GM21526 (cell line): Measurements from ENCODE around the gene PDXDC1.
"Not testable (repeated sequence)": the region's sequence is repeated elsewhere in the genome, so short reads cannot be mapped to it uniquely, and the experiment has no call there.

Experiments
- ATAC-seq: cut with Tn5 transposase; IDR thresholded peaks from one replicate; pipeline ENCODE4 v1.9.1; 2021; ENCODE audit warnings: moderate library complexity; ENCODE audit not compliant: unreplicated experiment, low FRiP score

The PDXDC1 gene

GRCh38 chr16:15057681-15058417 is 83.0 kb downstream of the PDXDC1 start:
- ATAC-seq, result no peak

- no peak for ATAC-seq
Observed at GRCh38 chr16:15059324-15059723, 84.5 kb downstream of the PDXDC1 start.

DNA sequence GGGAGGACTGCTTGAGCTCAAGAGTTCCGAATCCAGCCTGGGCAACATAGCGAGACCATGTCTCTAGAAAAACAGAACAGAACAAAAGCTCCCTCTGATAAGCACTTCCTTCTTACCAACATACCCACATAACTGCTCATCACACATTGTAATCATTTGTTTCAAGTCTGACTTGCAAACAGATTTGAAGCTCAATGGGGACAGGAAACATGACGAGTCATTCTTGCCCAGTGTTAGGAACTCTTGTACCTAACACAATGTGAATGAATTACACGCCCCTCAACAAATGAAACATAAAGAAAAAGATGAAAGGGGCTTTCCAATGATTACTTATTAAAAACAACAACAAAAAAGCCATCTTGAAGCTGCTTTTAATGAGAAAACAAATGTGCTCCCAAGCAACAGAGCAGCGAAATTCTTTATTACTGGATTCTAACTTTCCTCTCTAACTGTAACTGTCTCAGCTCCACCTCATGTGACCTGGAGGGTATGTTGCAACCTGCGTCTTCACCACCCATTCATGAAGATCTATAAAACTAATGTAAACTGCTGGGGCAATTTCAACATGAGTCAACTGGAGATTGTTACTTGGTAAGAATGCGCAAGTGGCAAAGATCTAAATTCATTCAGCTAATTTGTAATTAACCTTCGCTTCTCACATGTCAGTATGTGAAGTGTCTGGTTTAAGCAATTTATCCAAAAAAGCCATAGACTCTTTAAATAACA is 87.4 kb downstream of the PDXDC1 start:
- ATAC-seq, result not testable (repeated sequence)

DNA sequence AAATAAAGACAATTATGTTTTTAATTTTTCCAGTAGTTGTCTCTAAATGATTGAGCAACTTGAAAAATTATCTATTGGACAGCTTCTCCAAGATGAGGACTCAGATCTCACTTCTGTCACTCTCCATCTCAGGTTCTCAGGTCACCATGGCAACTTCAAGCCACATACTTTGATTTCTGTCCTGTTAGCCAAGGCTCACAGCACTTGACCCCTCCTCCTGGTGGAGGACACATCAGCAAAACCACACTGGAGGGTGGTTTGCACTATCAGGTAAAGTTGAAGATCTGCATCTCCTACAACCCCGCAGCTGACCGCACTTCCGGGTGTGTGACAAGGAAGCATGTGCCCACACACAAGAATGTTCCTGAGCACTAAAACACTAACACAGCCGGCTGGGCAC is 91.1 kb downstream of the PDXDC1 start:
- not testable (repeated sequence) for ATAC-seq

- ATAC-seq, result not testable (repeated sequence)
Observed at GRCh38 chr16:15066690-15067089, 91.9 kb downstream of the PDXDC1 start.

DNA sequence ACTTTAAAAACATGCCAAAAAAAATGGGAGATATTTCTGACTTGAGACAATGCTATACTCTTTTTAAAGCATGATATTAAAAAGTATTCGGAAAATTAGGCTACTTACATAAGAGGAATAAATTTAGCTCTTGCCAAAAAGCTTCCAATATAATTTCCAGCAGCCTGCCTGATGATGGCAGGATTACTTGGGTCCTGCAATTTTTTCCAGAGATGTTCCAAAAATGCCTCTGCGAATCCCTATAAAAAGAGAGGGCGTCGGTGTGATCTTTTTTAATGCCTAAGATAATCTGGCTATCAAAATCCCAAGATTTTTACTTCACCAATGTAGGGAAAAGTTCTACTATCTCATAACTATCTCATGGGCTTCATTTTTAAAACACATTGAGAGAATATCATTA is 96.2 kb downstream of the PDXDC1 start:
- not testable (repeated sequence) for ATAC-seq

DNA sequence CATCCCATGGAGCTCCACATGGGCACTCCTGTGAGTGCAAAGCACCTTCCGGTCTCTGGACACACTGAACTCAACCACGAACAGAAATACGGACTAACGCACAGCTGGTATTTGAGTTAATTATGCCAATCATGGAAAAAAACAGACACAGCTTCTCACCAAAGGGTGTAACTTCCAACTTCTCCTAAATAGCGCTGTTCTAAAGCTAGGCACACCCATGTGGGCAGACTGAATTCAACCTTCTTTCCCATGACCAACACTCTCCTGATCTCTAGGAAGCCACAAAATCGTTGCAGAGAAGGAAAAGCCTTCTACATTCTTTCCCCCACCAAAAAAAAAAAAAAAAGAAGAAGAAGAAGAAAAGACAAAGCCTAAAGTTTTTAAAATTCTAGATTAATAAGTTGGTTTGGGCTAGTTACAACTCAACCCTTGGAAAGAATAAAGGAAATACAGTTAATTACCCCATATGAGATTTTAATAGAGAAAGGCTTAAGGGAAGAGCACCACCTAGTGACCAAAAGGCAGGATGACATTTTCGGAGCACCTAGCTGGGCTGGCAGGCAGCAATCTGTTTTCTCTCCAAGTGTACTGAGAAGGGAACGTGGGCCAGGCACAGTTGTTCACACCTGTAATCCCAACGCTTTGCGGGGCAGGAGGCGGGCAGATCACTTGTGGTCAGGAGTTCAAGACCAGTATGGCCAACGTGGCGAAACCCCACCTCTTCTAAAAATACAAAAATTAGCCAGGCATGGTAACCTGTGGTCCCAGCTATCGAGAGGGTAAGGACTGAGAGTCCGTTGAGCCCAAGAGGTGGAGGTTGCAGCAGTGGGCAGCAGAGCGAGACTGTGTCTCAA is 97.3 kb downstream of the PDXDC1 start:
- not testable (repeated sequence) for ATAC-seq

GRCh38 chr16:15073101-15073500 is 98.3 kb downstream of the PDXDC1 start:
- ATAC-seq, result no peak

DNA sequence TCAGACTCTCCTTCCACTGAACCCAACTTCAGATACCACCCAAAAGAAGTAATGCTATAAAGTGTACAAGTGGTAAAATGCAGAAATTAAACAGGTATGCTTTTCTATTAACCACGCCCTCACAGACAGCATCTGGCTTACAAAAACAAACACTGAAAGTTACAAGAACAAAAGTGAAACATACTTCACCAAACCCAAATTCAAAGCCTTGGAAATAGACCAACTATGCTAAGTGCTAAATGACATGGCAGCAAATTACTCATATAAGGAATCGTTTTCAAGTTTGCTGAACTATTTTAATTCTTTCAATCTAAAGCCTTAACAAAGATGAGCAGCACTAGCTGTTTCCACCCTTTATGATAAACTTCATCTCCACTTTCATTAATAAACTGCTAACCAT is 101.3 kb downstream of the PDXDC1 start:
- not testable (repeated sequence) for ATAC-seq

- not testable (repeated sequence) for ATAC-seq
Observed at GRCh38 chr16:15080883-15081282, 106.1 kb downstream of the PDXDC1 start.

- not testable (repeated sequence) for ATAC-seq
Observed at GRCh38 chr16:15082788-15083187, 108.0 kb downstream of the PDXDC1 start.

DNA sequence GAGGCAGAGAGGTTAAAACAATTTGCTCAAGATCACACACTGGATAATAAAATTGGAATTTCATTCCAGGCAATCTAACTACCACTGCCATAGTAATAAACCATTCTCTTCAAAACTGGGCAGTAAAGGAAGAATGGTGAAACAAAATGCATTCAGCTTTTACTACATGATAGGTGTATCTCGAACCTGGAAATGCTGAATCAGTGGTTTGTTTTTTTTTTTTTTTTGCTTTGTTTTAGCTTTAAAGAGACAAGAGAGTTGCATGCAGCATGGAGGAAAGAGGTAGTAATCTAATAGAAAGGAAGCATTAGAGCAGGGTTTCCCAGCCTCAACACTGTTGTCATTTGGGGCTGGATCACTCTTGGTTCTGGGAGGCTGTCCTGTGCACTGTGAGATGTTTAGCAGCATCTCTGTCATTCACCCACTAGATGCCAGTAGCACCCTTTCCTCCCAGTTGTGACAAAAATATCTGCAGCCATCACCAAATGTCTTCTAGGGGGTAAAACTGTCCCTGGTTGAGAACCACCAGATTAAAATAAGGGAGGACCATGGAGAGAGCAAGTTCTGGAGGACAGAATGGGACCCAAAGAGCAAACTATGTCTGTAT is 115.9 kb downstream of the PDXDC1 start:
- not testable (repeated sequence) for ATAC-seq

- not testable (repeated sequence) for ATAC-seq
Observed at GRCh38 chr16:15093571-15093954, 118.7 kb downstream of the PDXDC1 start.

- ATAC-seq, result peak; percentile 93
Observed at GRCh38 chr16:15093955-15094827, 119.4 kb downstream of the PDXDC1 start, which contains the start of gene RRN3. Gene RRN3, minus strand, starts transcription at chr16:15094272. Its CDS starts 39 bp downstream, at chr16:15094233.

DNA sequence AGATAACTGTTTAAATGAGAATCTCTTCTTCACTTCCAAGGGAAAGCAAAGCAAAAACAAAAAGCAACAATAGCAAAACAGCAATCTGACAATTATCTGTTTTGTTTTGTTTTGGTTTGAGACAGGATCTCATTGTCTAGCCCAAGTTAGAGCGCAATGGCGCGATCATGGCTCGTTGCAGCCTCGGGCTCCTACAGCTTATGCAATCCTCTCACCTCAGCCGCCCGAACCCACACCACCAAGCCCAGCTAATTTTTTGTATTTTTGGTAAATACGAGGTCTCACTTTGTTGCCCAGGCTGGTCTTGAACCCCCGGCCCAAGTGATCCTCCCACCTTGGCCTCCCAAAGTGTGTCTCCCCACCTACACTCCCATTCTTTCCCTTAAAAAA is 121.8 kb downstream of the PDXDC1 start:
- ATAC-seq, result not testable (repeated sequence)

DNA sequence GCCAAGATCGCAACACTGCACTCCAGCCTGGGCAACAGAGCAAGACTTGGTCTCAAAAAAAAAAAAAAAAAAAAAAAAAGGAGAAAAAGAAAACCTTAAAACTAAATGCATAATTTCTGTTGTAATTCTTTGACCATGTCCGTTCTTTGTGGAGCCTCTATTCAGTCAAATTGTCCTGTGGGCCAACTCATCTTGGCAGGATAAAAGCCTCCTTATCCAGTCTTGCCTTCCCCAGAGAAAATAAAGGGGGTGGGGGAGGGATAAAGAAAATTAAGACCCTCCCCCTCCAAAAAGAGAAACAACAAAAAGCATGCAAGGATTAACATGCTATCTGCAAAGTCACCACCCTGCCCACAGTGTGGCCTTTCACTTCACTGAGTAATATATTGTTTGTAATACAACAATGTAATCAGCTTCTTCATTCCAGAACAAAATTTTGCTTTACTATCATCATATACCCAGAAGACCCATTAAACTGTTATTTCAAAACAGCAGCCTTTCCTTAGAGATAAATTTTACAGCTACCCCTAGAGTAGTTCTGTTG is 124.6 kb downstream of the PDXDC1 start:
- ATAC-seq, result not testable (repeated sequence)

DNA sequence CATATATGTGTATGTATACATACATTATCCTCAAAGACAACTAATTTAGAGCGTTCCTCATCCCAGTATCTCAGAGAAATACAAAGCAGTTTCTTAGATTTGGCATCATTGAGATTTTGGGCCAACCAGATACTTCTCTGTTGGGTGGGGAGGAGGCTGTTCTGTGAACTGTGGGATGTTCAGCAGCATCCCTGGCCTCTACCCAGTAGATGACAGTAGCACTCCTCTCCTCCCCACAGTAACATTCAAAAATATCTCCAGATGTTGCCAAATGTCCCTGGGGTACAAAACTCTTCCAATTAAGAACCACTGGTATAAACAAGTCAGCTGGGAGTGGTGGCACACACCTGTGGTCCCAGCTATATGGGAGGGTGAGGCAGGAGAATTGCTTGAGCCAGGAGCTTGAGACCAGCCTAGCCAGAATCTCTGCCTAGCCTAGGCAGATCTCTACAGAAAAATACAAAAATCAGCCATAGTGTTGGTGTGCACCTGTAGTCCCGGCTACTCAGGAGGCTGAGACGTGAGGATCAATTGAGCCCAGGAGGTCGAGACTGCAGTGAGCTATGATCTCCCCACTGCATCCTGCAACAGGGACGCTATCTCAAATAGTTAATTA is 125.7 kb downstream of the PDXDC1 start:
- ATAC-seq, result not testable (repeated sequence)

DNA sequence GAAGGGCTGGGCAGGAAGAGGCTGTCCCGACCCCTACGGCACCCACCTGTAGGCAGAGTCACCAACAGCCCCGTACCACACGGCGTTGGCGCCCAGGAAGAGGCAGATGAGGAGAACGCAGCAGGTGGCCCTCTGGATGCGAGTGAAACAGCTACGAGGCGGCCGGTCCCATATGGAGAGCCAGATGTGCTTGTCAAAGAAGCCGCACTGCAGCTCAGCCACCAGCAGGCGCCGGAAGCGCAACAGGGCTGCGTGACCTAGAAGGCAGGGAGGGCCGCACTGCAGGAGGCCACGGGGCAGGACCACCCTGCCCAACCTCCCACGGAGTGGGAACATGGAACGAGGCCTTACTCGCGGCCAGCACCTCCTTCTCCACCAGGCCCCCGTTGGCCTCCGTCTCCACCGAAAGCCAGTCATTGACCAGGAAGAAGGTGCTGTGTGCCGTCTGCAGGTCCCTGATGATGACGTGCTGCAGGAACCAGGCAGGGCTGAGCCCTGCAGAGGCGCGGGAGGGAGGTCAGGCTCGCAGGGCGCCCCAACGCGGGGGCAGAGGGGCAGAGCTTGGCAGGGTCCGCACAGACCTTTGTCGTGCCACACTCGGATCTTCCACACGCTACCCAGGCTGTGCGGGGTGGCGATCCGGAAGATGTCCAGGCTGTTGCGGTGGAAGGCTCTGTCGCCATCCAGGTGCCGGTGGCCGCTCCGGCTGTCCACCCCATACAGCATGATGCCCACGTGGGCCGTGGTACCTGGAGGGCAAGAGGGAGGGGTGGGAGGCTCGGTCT is 153.0 kb downstream of the PDXDC1 start:
- ATAC-seq, result not testable (repeated sequence)
